ENCODE measurements around the gene CCDC57. TPM values are rescaled to one million over a fixed set of nuclear protein-coding genes. Genes with fewer than 3 reads are reported as not detected.

Gene CCDC57
- total and polyA plus RNA-seq, 4 donors = 5.4 to 19.1 (median 11.7) TPM

DNA sequence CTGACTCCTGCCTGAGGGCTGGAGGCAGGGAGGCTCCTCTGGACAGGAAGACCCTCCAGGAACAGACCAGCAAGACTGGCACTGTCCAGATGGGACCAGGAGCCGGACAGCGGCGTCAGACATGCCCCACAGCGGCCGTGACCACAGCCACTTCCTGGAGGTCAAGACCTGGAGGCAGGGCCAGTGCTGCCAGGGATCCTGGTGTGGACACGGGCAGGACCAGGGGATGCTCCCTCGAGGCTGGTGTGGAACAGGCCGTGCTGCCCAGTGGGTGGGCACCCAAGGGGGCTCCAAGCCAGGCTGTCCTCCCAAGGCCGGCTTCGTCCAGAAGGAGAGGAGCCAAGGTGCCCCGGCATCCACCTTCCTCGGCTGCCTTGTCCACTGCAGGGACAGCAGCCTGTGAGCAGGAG is 4.5 kb upstream of the CCDC57 start:
- Histone ChIP-seq H3K27ac (ENCODE audit: low read depth in 1 of 2, low read length in 2 of 2) (peak overlapping the region; percentile 60 to 82), H3K9me3 (ENCODE audit: control insufficient read depth in 4 of 4, low read length in 3 of 4) (no peaks in the 10 kb centered on the region), H3K36me3 (ENCODE audit: control insufficient read depth in 4 of 4, insufficient read depth in 3 of 4, low read depth in 1 of 4, low read length in 3 of 4) (no peaks in the 10 kb centered on the region), H3K27me3 (ENCODE audit: control insufficient read depth in 4 of 4, insufficient read depth in 4 of 4, low read length in 3 of 4) (no peaks in the 10 kb centered on the region), H3K4me1 (ENCODE audit: control insufficient read depth in 4 of 4, insufficient read depth in 4 of 4, low read length in 3 of 4) (peaks cover 4 to 19% (median 12%) of the 10 kb centered on the region in 4 donors), H3K4me3 (ENCODE audit: low read depth in 1 of 3, low read length in 3 of 3) (no peak overlapping the region), H3K9ac (ENCODE audit: low read depth in 1 of 2, low read length in 2 of 2) (peak overlapping the region in 1 of 2 donors; percentile 30)
- 71% methylated on average over 12 of the region's 12 CpGs for WGBS
- no peak for DNase-seq (ENCODE audit: low spot score)
- TF ChIP-seq GABPA (IDR thresholded peaks at IDR 0.05 in 1 of 2, conservative IDR thresholded peaks at IDR 0.05 in 1 of 2) = no peak
- TF ChIP-seq HNF4G (IDR thresholded peaks at IDR 0.05) = no peak
- no peak for TF ChIP-seq RAD21 (IDR thresholded peaks at IDR 0.05)
- no peak for TF ChIP-seq RXRA (IDR thresholded peaks at IDR 0.05)
- TF ChIP-seq FOXA2 (IDR thresholded peaks at IDR 0.05) = no peak
- no peak for TF ChIP-seq SP1 (IDR thresholded peaks at IDR 0.05)
- TF ChIP-seq, protein P1, sequence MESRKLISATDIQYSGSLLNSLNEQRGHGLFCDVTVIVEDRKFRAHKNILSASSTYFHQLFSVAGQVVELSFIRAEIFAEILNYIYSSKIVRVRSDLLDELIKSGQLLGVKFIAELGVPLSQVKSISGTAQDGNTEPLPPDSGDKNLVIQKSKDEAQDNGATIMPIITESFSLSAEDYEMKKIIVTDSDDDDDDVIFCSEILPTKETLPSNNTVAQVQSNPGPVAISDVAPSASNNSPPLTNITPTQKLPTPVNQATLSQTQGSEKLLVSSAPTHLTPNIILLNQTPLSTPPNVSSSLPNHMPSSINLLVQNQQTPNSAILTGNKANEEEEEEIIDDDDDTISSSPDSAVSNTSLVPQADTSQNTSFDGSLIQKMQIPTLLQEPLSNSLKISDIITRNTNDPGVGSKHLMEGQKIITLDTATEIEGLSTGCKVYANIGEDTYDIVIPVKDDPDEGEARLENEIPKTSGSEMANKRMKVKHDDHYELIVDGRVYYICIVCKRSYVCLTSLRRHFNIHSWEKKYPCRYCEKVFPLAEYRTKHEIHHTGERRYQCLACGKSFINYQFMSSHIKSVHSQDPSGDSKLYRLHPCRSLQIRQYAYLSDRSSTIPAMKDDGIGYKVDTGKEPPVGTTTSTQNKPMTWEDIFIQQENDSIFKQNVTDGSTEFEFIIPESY (IDR thresholded peaks at IDR 0.05) = no peak
- TF ChIP-seq NR2F2 (IDR thresholded peaks at IDR 0.05) = no peak
- no peak for TF ChIP-seq REST (IDR thresholded peaks at IDR 0.05)
- TF ChIP-seq JUND (IDR thresholded peaks at IDR 0.05) = no peak
- TF ChIP-seq EGR1 (IDR thresholded peaks at IDR 0.05; ENCODE audit: low read depth in 2 of 2) = no peak

DNA sequence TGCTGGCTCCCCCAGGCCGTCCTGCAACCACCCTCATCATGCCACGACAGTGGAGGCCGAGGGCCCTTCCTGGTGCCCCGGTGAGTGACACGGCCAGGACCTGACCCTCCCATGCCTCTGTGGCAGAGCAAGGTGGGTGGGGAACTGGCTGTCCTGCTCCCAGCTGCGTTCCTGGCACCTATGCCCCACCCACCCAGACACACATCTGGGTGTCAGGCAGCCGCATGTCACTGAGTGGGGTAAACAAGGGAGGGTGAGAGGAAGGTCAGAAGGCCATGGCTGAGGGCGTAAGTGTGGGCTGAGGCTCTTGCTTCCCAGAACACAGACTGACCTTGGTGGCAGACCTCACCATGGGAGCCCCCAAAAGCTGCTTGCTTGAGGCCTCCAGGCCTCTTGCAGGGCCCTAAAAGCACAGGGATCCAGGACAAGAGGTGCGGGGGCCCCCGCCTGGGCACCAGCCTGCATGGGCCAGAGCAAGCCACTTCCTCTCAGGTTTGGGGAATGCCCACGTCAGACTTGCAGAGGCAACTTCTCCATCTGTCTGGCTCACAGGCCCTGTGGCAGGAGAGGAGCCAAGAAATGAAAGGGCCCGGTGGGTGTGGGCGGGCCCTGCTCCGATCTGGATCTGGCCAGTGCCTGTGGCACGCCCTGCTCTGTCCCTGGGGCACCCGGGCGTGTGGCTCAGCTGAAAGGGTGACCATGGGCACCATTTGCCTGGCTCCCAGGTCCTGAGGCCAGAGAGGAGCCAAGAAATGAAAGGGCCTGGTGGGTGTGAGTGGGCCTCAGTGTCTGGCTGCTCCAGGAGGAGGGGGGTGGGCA is 3.9 kb upstream of the CCDC57 start:
- 59% methylated on average over 17 of the region's 17 CpGs for WGBS
- no peaks in the 10 kb centered on the region for H3K27me3 ChIP-seq (ENCODE audit: control insufficient read depth in 4 of 4, insufficient read depth in 4 of 4, low read length in 3 of 4)
- peak overlapping the region in 1 of 2 donors; percentile 30 for H3K9ac ChIP-seq (ENCODE audit: low read depth in 1 of 2, low read length in 2 of 2)
- no peak overlapping the region for H3K4me3 ChIP-seq (ENCODE audit: low read depth in 1 of 3, low read length in 3 of 3)
- H3K27ac ChIP-seq (ENCODE audit: low read depth in 1 of 2, low read length in 2 of 2) = peak overlapping the region; percentile 60 to 82
- DNase-seq (ENCODE audit: low spot score) = no peak
- no peaks in the 10 kb centered on the region for H3K36me3 ChIP-seq (ENCODE audit: control insufficient read depth in 4 of 4, insufficient read depth in 3 of 4, low read depth in 1 of 4, low read length in 3 of 4)
- TF ChIP-seq RXRA (IDR thresholded peaks at IDR 0.05) = peak; percentile 10 to 15
- no peak for TF ChIP-seq TAF1 (conservative IDR thresholded peaks at IDR 0.05)
- H3K9me3 ChIP-seq (ENCODE audit: control insufficient read depth in 4 of 4, low read length in 3 of 4) = no peaks in the 10 kb centered on the region
- peaks cover 4 to 24% (median 14%) of the 10 kb centered on the region in 4 donors for H3K4me1 ChIP-seq (ENCODE audit: control insufficient read depth in 4 of 4, insufficient read depth in 4 of 4, low read length in 3 of 4)

- no peak overlapping the region for H3K4me3 ChIP-seq (ENCODE audit: low read depth in 1 of 3, low read length in 3 of 3)
- no peaks in the 10 kb centered on the region for H3K36me3 ChIP-seq (ENCODE audit: control insufficient read depth in 4 of 4, insufficient read depth in 3 of 4, low read depth in 1 of 4, low read length in 3 of 4)
- no peaks in the 10 kb centered on the region for H3K27me3 ChIP-seq (ENCODE audit: control insufficient read depth in 4 of 4, insufficient read depth in 4 of 4, low read length in 3 of 4)
- H3K9me3 ChIP-seq (ENCODE audit: control insufficient read depth in 4 of 4, low read length in 3 of 4) = no peaks in the 10 kb centered on the region
- no peak overlapping the region for H3K9ac ChIP-seq (ENCODE audit: low read depth in 1 of 2, low read length in 2 of 2)
- peak overlapping the region; percentile 60 to 82 for H3K27ac ChIP-seq (ENCODE audit: low read depth in 1 of 2, low read length in 2 of 2)
- peaks cover 4 to 24% (median 14%) of the 10 kb centered on the region in 4 donors for H3K4me1 ChIP-seq (ENCODE audit: control insufficient read depth in 4 of 4, insufficient read depth in 4 of 4, low read length in 3 of 4)
- WGBS = 96% methylated on average over 12 of the region's 12 CpGs
- no peak for DNase-seq (ENCODE audit: low spot score)
- TF ChIP-seq, protein P2, sequence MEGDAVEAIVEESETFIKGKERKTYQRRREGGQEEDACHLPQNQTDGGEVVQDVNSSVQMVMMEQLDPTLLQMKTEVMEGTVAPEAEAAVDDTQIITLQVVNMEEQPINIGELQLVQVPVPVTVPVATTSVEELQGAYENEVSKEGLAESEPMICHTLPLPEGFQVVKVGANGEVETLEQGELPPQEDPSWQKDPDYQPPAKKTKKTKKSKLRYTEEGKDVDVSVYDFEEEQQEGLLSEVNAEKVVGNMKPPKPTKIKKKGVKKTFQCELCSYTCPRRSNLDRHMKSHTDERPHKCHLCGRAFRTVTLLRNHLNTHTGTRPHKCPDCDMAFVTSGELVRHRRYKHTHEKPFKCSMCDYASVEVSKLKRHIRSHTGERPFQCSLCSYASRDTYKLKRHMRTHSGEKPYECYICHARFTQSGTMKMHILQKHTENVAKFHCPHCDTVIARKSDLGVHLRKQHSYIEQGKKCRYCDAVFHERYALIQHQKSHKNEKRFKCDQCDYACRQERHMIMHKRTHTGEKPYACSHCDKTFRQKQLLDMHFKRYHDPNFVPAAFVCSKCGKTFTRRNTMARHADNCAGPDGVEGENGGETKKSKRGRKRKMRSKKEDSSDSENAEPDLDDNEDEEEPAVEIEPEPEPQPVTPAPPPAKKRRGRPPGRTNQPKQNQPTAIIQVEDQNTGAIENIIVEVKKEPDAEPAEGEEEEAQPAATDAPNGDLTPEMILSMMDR (IDR thresholded peaks at IDR 0.05; ENCODE audit: low read depth, low read length, missing input control) = no peak
- TF ChIP-seq TAF1 (conservative IDR thresholded peaks at IDR 0.05) (no peak), REST (IDR thresholded peaks at IDR 0.05) (no peak), FOXA1 (IDR thresholded peaks at IDR 0.05) (no peak)
Measured at GRCh38 chr17:82215972-82216300, 3.3 kb upstream of the CCDC57 start.

Measured in liver (tissue), 9 donors.